Stimulated activated naive CD4-positive, alpha-beta T cell (primary cell): ENCODE measurements around the gene SPRR4.
"Not testable (repeated sequence)": the region's sequence is repeated elsewhere in the genome, so short reads cannot be mapped to it uniquely, and the experiment has no call there.

ENCODE experiments used
- DNase-seq, 6 experiments: peaks; one replicate each; lab custom pipeline; 2025; lab: John Stamatoyannopoulos, UW

The SPRR4 gene

DNA sequence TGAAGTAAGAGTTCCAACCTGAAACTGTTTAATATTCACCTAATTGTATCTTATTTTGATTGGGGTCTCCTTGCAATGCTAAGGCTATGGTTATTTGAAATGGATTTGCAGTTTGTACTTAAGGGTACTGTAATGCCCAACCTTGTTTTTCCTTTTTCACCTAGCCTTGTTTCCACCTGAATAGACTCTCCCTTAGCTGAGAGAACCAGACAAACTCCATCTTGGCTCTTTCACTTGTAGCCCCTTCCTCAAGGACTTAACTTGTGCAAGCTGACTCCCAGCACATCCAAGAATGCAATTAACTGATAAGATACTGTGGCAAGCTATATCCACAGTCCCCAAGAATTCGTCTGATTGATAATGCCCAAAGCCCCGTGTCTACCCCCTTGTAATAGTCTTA lies 51.4 kb downstream of the SPRR4 start:
- DNase-seq, result not testable (repeated sequence)
